ENCODE data around the gene CASS4.

- TF ChIP-seq CTCF (optimal IDR thresholded peaks at IDR 0.05 in 1 of 3, IDR thresholded peaks at IDR 0.05 in 1 of 3, conservative IDR thresholded peaks at IDR 0.05 in 1 of 3; ENCODE audit: extremely low read depth in 1 of 3, insufficient read depth in 2 of 3, low read length in 3 of 3) = no peak
- TF ChIP-seq EZH2 (IDR thresholded peaks at IDR 0.05; ENCODE audit: low read length) = no peak
Measured at GRCh38 chr20:56430461-56430860, 18.4 kb downstream of the CASS4 start.

Data from keratinocyte (primary cell).